H1 (cell line): ENCODE results near the gene GOSR1. TPM values are rescaled to one million over a fixed set of nuclear protein-coding genes. Genes with fewer than 3 reads are reported as not detected.

ENCODE experiments used
- CTCF ChIA-PET: fragments of 300-600 bp; sonication (Branson Sonifier 250); formaldehyde crosslinking; loops from one replicate; lab custom pipeline; 2021; ENCODE audit not compliant: partially characterized antibody; lab: Charles Lee
- POLR2A ChIA-PET: fragments of 300-600 bp; sonication (Branson Sonifier 250); formaldehyde crosslinking; loops from one replicate; lab custom pipeline; 2021; ENCODE audit warnings: inconsistent platforms; ENCODE audit not compliant: partially characterized antibody; lab: Charles Lee
- DNase-seq, 2 experiments: peaks; one replicate each; pipeline versions ENCODE4 v3.0.0 to v3.0.0-alpha.2; 2010 to 2022; ENCODE audit warnings: low spot score in 2 of 2, low read depth in 1 of 2, mixed read lengths in 1 of 2
- FAIRE-seq: peaks from 2 replicates; lab custom pipeline; 2011; peaks lifted over from hg19 to GRCh38; lab: Jason Lieb, UNC
- H2AFZ ChIP-seq: 2 replicates; pipeline ENCODE4 v1.8.1; 2012; ENCODE audit warnings: low read length, inconsistent platforms
- H2AK5ac ChIP-seq: 2 replicates; pipeline ENCODE4 v1.6.1; 2013; ENCODE audit warnings: low read depth, low read length
- H2BK120ac ChIP-seq: replicated peaks from 2 replicates; pipeline ENCODE3; 2013; ENCODE audit warnings: low read depth, low read length, inconsistent platforms
- H2BK12ac ChIP-seq: 2 replicates; pipeline ENCODE4 v1.6.1; 2013; ENCODE audit warnings: low read depth, low read length
- H2BK15ac ChIP-seq: 2 replicates; pipeline ENCODE4 v1.6.1; 2013; ENCODE audit warnings: low read length
- H2BK20ac ChIP-seq: 2 replicates; pipeline ENCODE4 v1.6.1; 2013; ENCODE audit warnings: low read length
- H2BK5ac ChIP-seq: 2 replicates; pipeline ENCODE4 v1.6.1; 2013; ENCODE audit warnings: low read depth, low read length
- H3K14ac ChIP-seq: 2 replicates; pipeline ENCODE4 v1.6.1; 2013; ENCODE audit warnings: inconsistent platforms; ENCODE audit not compliant: insufficient read length
- H3K18ac ChIP-seq: 2 replicates; pipeline ENCODE4 v1.6.1; 2013; ENCODE audit warnings: low read length; ENCODE audit errors: extremely low read depth
- H3K23ac ChIP-seq: 2 replicates; pipeline ENCODE4 v1.6.1; 2013; ENCODE audit warnings: inconsistent platforms; ENCODE audit not compliant: insufficient read length
- H3K23me2 ChIP-seq: 2 replicates; pipeline ENCODE4 v1.6.1; 2013; ENCODE audit warnings: low read depth, low read length
- H3K27ac ChIP-seq: 2 replicates; pipeline ENCODE4 v1.6.1; 2011; ENCODE audit warnings: low read depth, low read length, inconsistent platforms
- H3K27me3 ChIP-seq, 4 experiments: replicated peaks in 1 of 4; 1 replicate in 1 of 4; 2 replicates in 3 of 4; pipeline versions ENCODE4 v1.6.1 to v1.8.1; 2011 to 2013; ENCODE audit warnings: low read length in 3 of 4, mild to moderate bottlenecking in 3 of 4, inconsistent platforms in 2 of 4, mixed read lengths in 2 of 4, moderate library complexity in 1 of 4; ENCODE audit not compliant: control insufficient read depth in 3 of 4, insufficient read depth in 3 of 4; ENCODE audit errors: extremely low read depth in 1 of 4
- H3K36me3 ChIP-seq, 4 experiments: 2 replicates each; pipeline versions ENCODE4 v1.6.1 to v1.8.1; 2011 to 2013; ENCODE audit warnings: mild to moderate bottlenecking in 4 of 4, low read length in 3 of 4, moderate library complexity in 2 of 4, control low read depth in 1 of 4, inconsistent platforms in 1 of 4; ENCODE audit not compliant: insufficient read depth in 4 of 4, control insufficient read depth in 2 of 4
- H3K4ac ChIP-seq: replicated peaks from 2 replicates; pipeline ENCODE3; 2013; ENCODE audit warnings: low read length, low read depth, mixed read lengths, inconsistent platforms; ENCODE audit not compliant: insufficient read length
- H3K4me1 ChIP-seq, 4 experiments: replicated peaks in 1 of 4; 1 replicate in 1 of 4; 2 replicates in 3 of 4; pipeline versions ENCODE4 v1.6.1 to v1.8.1; 2011 to 2013; ENCODE audit warnings: low read length in 3 of 4, inconsistent platforms in 2 of 4, mixed read lengths in 1 of 4; ENCODE audit not compliant: insufficient read depth in 4 of 4, control insufficient read depth in 3 of 4
- H3K4me2 ChIP-seq, 2 experiments: 2 replicates each; pipeline versions ENCODE4 v1.6.1 to v1.8.1; 2011 to 2013; ENCODE audit warnings: low read depth in 2 of 2, low read length in 2 of 2, control low read depth in 1 of 2, inconsistent platforms in 1 of 2, mild to moderate bottlenecking in 1 of 2; ENCODE audit not compliant: insufficient read depth in 1 of 2
- H3K4me3 ChIP-seq, 4 experiments: fragments of 200-600, 300-600 bp in 1 of 4; sonication (generic), shearing (Covaris generic), sonication (Bioruptor Twin) in 1 of 4; 2 replicates each; pipeline versions ENCODE4 v1.5.1 to v1.8.1; 2011 to 2016; ENCODE audit warnings: low read length in 4 of 4, low read depth in 3 of 4, control low read depth in 2 of 4, inconsistent platforms in 2 of 4, mild to moderate bottlenecking in 2 of 4, mixed read lengths in 1 of 4, moderate library complexity in 1 of 4; ENCODE audit not compliant: insufficient read depth in 2 of 4; ENCODE audit errors: extremely low read depth in 1 of 4
- H3K56ac ChIP-seq: replicated peaks from 2 replicates; pipeline ENCODE3; 2013; ENCODE audit warnings: low read depth, mild to moderate bottlenecking, mixed read lengths, low read length, inconsistent platforms; ENCODE audit not compliant: insufficient read length
- H3K79me1 ChIP-seq: 2 replicates; pipeline ENCODE4 v1.6.1; 2013; ENCODE audit warnings: low read depth, low read length, control low read depth
- H3K79me2 ChIP-seq, 2 experiments: 2 replicates each; pipeline versions ENCODE4 v1.6.1 to v1.8.1; 2012 to 2013; ENCODE audit warnings: low read length in 2 of 2, mild to moderate bottlenecking in 2 of 2, inconsistent platforms in 1 of 2; ENCODE audit not compliant: insufficient read depth in 2 of 2, control insufficient read depth in 1 of 2
- H3K9ac ChIP-seq, 4 experiments: replicated peaks in 1 of 4; 1 replicate in 1 of 4; 2 replicates in 3 of 4; pipeline versions ENCODE4 v1.6.1 to v1.8.1; 2011 to 2013; ENCODE audit warnings: low read depth in 3 of 4, low read length in 3 of 4, control low read depth in 2 of 4, mild to moderate bottlenecking in 2 of 4, moderate library complexity in 2 of 4, inconsistent platforms in 1 of 4; ENCODE audit errors: extremely low read depth in 1 of 4
- H3K9me3 ChIP-seq, 2 experiments: 2 replicates each; pipeline versions ENCODE4 v1.6.1 to v1.8.1; 2012 to 2013; ENCODE audit warnings: mild to moderate bottlenecking in 2 of 2, moderate library complexity in 2 of 2, control low read depth in 1 of 2, inconsistent platforms in 1 of 2, low read depth in 1 of 2, low read length in 1 of 2, mixed read lengths in 1 of 2; ENCODE audit not compliant: insufficient read depth in 2 of 2
- H4K20me1 ChIP-seq, 2 experiments: replicated peaks in 1 of 2; 2 replicates each; pipeline versions ENCODE3 to v1.8.1; 2011 to 2013; ENCODE audit warnings: inconsistent platforms in 2 of 2, low read length in 2 of 2, mild to moderate bottlenecking in 1 of 2; ENCODE audit not compliant: insufficient read depth in 2 of 2, control insufficient read depth in 1 of 2
- H4K5ac ChIP-seq: 2 replicates; pipeline ENCODE4 v1.6.1; 2013; ENCODE audit warnings: low read length, low read depth, mixed read lengths, inconsistent platforms; ENCODE audit not compliant: insufficient read length
- H4K8ac ChIP-seq: 2 replicates; pipeline ENCODE4 v1.8.0; 2013; ENCODE audit warnings: mild to moderate bottlenecking, moderate library complexity, low read length, inconsistent platforms; ENCODE audit not compliant: insufficient read depth; ENCODE audit errors: extremely low read depth
- H4K91ac ChIP-seq: replicated peaks from 2 replicates; pipeline ENCODE3; 2013; ENCODE audit warnings: low read length, mixed read lengths, inconsistent platforms; ENCODE audit not compliant: insufficient read length
- ATF3 ChIP-seq: IDR thresholded peaks from 2 replicates; pipeline ENCODE4 v1.6.1; 2011; ENCODE audit warnings: low read depth, mild to moderate bottlenecking, low read length; ENCODE audit not compliant: insufficient read depth
- CTBP2 ChIP-seq: IDR thresholded peaks from 2 replicates; pipeline ENCODE4 v1.7.0; 2011; ENCODE audit warnings: borderline replicate concordance, mild to moderate bottlenecking, moderate library complexity, mixed read lengths, low read length; ENCODE audit not compliant: insufficient read depth, insufficient read length
- HDAC2 ChIP-seq, 2 experiments: fragments of 300-600 bp in 1 of 2; sonication (generic) in 1 of 2; IDR thresholded peaks; 2 replicates each; pipeline ENCODE4 v1.6.1; 2011 to 2012; ENCODE audit warnings: low read depth in 2 of 2, low read length in 2 of 2, mild to moderate bottlenecking in 2 of 2, moderate library complexity in 2 of 2, borderline replicate concordance in 1 of 2, inconsistent platforms in 1 of 2
- WGBS, 2 experiments: shearing (Covaris generic) in 1 of 2; methylation state at CpG; one replicate each; pipeline versions ENCODE4 v1.1.6 to v1.1.7; 2013 to 2015; ENCODE audit warnings: low lambda C conversion rate in 2 of 2, mixed read lengths in 2 of 2, inconsistent platforms in 1 of 2, low coverage in 1 of 2, missing lambda C conversion rate in 1 of 2; ENCODE audit not compliant: insufficient replicate concordance in 2 of 2, insufficient coverage in 1 of 2, insufficient read length in 1 of 2; ENCODE audit errors: extremely low coverage in 1 of 2, missing lambda C conversion rate in 1 of 2; 5-methylcytosine and 5-hydroxymethylcytosine counted together
- polyA plus RNA-seq, 7 experiments: library from polyadenylated mRNA; depleted of rRNA in 3 of 7; stranded (reverse) in 5 of 7; unstranded in 2 of 7; fragments of >200 nt in 5 of 7; fragments of 200-250 nt in 2 of 7; gene quantifications; 1 replicate in 5 of 7; 2 replicates in 1 of 7; 4 replicates in 1 of 7; pipeline versions ENCODE4 v1.2.1 to v1.2.3, GENCODE V29; 2011 to 2013; ENCODE audit warnings: missing spikeins in 2 of 7, mixed read lengths in 2 of 7
- total RNA-seq: library from RNA; stranded (reverse); fragmentation: NEBNext Ultra II Directional; extraction: Animal tissue kit (Norgen Biotek cat#: 25700); gene quantifications from 2 replicates; pipeline ENCODE4 v1.2.1, GENCODE V29; 2021

Gene GOSR1
- total and polyA plus RNA-seq, 2 of the 8 experiments (the other 6 are each of a cell fraction or from before 2014, with no cell fraction given) = 9.2 to 43.3 TPM

GRCh38 chr17:30506481-30506880, 29.3 kb downstream of the GOSR1 start:
- Histone ChIP-seq H3K27me3 (no peaks in the 10 kb centered on the region), H3K9ac (no peak overlapping the region), H2BK20ac (no peak overlapping the region), H3K9me3 (no peaks in the 10 kb centered on the region), H3K18ac (no peak overlapping the region), H4K8ac (no peak overlapping the region), H2BK5ac (no peak overlapping the region), H4K20me1 (no peaks in the 10 kb centered on the region), H3K36me3 (peaks cover 0 to 14% (median 5%) of the 10 kb centered on the region in 4 experiments; a peak in 2 of 8 replicates), H3K14ac (no peak overlapping the region), H2BK15ac (no peak overlapping the region), H3K4ac (no peak overlapping the region), H4K91ac (no peak overlapping the region), H4K5ac (no peak overlapping the region), H2AFZ (no peak overlapping the region), H3K27ac (no peak overlapping the region), H2BK120ac (no peak overlapping the region), H3K79me2 (no peaks in the 10 kb centered on the region), H2AK5ac (no peak overlapping the region), H3K4me2 (no peak overlapping the region), H3K23ac (no peak overlapping the region), H3K4me1 (no peaks in the 10 kb centered on the region), H2BK12ac (no peak overlapping the region), H3K23me2 (no peaks in the 10 kb centered on the region), H3K56ac (no peak overlapping the region), H3K4me3 (no peak overlapping the region), H3K79me1 (peaks cover 2% of the 10 kb centered on the region; the same call in 1 of the 2 replicates)
- POLR2A ChIA-PET = interaction anchor here (0.7 to 1.1 kb wide), 2 partner anchors 10 to 29 kb away, joined by 3 to 4 read pairs; partner anchors contain the start of gene GOSR1
- 88% methylated on average over 1 of the region's 1 CpG; no CpG with 5 or more reads in 1 of the 2 experiments for WGBS, 2 experiments
- FAIRE-seq (no peak), DNase-seq (no peak)
- CTCF ChIA-PET = interaction anchor here (0.5 to 0.9 kb wide), 2 partner anchors 28 to 199 kb away, joined by 3 to 4 read pairs; no protein-coding TSS in a partner anchor
- TF ChIP-seq HDAC2 (IDR thresholded peaks at IDR 0.05; ENCODE audit: borderline replicate concordance in 1 of 2, low read depth in 2 of 2, low read length in 2 of 2) = no peak
- TF ChIP-seq CTBP2 = no peak
- TF ChIP-seq ATF3 = no peak
